Kidney glomerular epithelial cell (primary cell): Measurements from ENCODE around the gene LTB4R.
A peak's percentile ranks its signal among the peaks of the same experiment; 100 is the strongest.

Experiments used
- DNase-seq: peaks from one replicate; lab custom pipeline; 2025; lab: John Stamatoyannopoulos, UW

The LTB4R gene, protein sequence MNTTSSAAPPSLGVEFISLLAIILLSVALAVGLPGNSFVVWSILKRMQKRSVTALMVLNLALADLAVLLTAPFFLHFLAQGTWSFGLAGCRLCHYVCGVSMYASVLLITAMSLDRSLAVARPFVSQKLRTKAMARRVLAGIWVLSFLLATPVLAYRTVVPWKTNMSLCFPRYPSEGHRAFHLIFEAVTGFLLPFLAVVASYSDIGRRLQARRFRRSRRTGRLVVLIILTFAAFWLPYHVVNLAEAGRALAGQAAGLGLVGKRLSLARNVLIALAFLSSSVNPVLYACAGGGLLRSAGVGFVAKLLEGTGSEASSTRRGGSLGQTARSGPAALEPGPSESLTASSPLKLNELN

DNA sequence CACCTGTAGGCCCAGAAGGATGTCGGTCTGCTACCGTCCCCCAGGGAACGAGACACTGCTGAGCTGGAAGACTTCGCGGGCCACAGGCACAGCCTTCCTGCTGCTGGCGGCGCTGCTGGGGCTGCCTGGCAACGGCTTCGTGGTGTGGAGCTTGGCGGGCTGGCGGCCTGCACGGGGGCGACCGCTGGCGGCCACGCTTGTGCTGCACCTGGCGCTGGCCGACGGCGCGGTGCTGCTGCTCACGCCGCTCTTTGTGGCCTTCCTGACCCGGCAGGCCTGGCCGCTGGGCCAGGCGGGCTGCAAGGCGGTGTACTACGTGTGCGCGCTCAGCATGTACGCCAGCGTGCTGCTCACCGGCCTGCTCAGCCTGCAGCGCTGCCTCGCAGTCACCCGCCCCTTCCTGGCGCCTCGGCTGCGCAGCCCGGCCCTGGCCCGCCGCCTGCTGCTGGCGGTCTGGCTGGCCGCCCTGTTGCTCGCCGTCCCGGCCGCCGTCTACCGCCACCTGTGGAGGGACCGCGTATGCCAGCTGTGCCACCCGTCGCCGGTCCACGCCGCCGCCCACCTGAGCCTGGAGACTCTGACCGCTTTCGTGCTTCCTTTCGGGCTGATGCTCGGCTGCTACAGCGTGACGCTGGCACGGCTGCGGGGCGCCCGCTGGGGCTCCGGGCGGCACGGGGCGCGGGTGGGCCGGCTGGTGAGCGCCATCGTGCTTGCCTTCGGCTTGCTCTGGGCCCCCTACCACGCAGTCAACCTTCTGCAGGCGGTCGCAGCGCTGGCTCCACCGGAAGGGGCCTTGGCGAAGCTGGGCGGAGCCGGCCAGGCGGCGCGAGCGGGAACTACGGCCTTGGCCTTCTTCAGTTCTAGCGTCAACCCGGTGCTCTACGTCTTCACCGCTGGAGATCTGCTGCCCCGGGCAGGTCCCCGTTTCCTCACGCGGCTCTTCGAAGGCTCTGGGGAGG, at the start of gene LTB4R:
Gene LTB4R (plus strand): TSS at position 857 of the 959 bp plus-strand sequence. CDS start 4,150 bp downstream, outside the sequence.
- DNase-seq, result peak; percentile 5

DNA sequence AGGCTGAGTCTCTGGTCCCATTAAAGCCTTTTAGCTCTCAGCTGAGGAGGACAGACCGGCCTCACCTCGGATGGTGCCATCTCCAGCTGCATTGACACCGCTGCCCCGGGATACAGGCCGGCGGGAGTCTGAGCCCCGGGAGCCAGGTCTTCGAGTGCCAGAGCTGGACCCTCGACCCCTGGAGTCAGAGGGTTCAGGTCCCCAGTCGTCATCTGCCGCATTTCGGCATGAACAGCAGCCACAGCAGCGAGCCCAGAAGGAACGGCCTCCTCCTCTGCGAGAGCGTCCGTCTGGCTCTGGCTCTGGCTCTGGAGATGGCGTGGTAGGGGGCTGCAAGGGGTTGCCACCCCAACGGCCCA, 49.4 kb upstream of the LTB4R start:
- DNase-seq, result no peak

DNA sequence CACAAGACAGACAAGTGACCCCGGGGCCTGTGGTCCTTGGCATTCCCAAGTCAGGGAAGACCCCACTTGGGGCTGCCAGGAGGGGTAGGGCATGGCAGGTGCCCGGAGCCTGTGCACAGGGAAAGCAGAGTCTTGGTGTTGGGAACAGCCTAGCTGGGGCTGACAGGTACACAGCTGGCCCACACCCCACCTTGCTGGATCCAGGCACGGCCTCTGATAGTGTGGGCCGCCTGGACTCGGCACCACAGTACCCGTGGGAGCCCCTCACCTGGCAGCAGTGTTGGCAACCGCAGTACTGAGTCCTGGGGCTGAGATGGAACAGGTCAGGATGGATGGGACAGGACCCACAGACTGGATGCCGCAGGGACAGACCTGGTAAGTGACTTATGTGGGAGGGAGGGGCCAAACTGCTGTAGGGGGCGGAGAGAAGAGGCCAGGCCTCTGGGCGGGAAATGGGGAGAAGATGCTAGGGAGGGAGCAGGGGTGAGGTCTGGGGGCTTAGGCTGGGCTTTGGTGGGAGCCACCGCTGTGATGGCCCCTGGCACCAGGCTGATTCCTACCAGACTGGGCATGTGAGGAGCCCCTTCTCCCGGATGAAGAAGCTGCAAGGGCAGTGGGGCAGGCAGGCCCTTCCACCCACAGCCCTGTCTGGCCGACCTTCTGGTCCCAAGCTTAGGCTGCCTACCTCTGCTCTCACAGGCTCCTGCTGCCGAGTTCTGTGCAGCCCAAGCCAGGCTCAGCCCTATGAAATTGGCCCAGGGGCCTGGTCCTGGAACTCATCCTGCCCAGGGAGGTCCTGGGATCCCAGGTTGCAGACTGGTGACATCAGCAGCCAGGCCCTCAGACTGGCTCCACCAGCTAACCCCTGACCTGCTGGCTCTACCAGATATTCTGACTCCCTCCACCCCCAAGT, 48.2 kb upstream of the LTB4R start, which contains the start of gene TGM1:
Gene TGM1 (minus strand): TSS at position 357 of the 913 bp plus-strand sequence. CDS start 825 bp downstream, outside the sequence.
- DNase-seq, result no peak

DNA sequence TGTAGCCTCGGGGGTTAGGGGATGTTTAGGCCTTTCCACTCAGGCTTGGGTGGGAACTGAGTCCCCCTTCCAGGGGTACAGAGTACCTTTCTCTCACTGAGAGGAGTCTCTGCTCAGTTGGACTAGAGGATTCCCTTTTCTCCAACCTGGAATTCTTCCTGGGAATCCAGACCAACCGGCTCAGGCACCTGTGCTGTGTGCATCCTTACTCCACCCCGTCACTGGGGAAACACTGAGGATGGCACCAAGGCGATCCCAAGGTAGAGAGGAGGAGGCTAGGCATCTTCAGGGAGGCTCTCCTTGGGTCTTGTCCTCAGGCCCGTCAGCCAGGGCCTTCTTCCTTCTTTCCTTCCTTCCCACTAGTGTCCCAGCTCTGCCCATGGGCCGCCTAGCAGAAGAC, 47.5 kb upstream of the LTB4R start:
- no peak for DNase-seq

DNA sequence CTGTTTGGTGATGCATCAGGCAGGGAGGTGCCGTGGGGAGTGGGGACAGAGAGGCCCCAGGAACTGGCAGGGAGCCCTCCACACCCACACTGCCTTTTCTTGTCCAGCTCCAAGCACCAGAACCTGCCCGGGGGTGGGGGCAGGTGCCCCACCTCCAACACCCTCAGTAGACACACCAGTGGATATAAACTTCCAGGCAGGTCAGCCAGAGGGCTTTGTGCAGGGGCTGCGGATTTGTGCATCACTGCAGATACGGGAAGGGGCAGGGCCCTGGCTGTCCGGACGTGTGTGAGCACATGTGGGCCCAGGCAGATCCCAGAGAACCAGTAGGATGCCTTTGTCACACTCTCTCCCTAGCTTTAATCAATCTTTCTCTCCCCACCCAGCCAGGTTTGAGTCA, 47.0 kb upstream of the LTB4R start:
- DNase-seq, result no peak

DNA sequence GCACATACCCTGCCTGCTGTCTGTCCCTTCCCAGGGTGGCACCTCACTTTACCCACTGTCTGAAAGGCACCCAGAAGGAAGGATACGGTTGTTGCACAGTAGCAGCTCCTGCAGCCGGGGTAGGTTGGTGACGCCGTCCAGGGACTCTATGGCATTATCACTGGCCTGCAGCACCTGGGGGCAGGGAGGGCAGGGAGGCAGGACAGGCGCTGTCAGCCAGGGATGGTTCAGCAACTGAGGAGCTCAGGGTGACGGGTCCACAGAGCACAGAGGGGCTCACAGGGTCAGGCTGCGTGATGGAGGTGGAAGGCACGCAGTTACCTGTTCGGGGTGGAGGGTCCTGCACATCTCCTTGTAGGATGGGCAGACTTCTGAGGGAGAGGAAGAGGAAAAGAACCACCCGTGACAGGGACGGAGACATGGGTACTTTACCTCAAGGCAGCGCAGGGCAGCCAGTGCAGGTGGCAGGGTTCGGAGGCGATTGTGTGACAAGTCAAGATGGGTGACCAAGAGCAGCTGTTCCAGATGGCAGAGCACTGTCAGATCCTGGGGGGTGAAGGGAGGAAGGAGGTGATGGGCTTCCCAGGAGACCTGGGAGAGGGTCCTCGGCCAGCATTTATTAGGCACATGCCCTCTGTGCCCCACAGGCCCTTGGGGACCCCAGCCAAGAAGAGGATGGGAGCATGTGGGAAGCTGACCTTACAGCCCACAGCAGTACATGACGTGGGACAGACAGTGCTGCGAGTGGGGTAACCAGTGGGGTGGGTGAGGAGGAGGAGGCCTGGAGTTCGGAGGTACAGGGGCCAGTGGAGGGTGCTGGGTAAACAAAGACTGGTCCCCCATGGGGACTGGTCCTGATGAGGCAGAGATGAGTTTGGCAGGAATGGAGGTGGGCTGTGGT, 44.7 kb upstream of the LTB4R start:
- no peak for DNase-seq

DNA sequence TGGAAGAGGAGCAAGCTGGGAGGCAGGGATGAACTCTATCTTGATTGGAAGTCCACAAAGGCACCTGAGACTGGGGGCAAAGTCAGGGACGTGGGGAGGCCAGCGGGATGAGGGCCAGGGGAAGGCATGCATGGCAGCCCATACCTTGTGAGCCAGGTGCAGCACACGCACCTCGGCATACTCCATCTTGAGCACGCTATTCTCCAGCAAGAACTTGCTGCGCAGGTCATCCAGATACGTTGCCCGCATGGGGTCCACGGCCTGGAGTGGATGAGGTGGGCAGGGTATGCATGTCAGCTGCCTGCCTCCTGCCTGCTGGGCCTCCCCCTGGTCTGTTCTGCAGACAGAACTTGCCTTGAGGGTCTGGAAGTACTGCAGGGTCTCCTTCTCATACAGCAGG, 43.8 kb upstream of the LTB4R start:
- no peak for DNase-seq

DNA sequence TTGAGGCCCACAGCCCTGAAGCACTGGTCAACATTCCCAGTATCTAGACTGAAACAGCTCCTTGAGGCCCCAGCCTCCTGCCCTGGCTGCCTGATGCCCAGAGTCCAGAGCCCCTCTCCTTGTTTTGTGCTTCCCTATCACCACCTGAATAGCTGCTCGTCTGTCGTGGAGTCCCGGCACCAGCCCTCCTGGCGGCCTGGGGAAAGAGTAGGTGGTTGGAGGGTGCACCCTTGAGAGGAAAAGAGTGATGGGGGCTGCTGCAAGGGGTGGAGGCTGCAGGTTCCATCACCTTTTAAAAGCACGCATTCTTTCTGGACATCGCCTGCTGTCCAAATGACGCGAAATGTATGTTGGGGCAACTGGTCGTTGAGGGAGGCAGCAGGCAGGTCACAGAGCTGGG, 43.1 kb upstream of the LTB4R start:
- no peak for DNase-seq

DNA sequence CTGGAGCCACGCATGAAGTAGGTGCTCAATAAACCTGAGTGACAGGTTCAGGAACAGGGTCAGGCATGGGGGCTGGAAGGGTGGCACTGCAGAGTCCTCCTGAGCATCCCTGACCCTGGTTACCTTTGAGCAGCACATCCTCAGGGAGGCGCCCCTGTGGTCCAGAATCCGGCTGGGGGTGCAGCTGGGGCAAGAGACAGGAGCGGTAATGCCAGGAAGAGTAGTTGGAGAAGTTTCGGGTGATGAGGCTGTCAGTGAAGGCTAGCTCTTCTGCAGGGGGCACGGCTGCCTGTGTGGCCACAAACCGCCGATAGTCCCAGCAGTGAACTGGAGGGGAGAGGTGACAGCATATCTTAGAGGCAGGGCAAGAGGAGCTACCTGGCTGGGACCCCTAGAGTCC, 41.9 kb upstream of the LTB4R start:
- no peak for DNase-seq

DNA sequence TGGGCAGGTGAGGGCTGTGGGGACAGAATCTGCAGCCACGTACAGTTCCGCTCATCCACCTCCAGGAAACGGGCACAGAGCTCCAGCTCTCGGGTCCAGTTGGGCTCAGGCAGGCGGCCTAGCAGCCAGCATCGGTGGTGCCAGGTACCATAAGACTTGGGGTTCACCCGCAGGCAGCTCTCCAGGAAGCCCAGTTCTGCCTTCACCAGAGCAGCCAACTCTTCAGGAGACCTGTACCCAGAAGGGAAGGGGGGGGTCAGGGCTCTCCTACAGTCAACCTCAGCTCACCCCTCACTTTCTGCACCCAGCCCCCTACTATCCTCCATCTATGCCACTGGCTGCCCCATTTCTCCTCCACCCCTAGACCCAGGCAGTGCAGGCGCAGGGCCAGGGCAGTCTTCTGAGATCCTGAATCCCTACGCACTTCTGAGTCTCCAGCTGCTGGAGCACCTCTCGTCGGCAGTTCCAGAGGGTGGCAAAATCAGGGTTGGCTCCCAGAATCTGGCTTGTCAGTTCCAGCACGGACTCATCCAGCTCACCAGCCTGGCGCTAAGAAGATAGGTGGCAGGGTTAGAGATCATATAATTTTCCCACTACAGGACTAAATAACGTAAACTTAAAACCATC, 41.3 kb upstream of the LTB4R start:
- DNase-seq, result no peak

DNA sequence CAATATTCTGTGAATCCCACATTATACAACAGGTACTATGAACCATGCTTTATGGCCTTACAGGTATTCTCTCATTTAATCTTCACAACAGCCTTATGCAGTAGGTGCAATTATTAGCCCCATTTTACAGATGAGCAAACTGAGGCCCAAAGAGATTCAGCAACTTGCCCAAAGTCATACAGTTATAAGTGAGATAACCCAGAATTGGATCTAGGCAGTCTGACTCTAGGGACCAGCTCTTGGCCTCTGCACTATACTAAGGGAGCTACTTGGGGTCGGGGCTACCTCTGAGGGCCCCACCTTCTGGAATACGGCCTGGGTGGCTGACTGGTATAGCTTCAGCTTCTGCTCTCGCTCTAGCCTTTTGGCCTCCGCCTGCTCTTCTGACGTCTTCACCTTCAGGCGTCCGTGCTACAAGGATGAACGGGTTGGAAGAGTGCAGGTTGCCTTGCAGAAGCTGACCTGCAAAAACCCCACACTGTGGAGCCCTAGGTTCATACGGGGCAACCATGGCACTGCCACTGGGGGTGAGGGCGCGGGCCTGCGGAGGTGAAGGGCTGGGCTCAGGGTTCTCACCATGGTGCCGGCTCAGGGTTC, 40.7 kb upstream of the LTB4R start:
- no peak for DNase-seq

DNA sequence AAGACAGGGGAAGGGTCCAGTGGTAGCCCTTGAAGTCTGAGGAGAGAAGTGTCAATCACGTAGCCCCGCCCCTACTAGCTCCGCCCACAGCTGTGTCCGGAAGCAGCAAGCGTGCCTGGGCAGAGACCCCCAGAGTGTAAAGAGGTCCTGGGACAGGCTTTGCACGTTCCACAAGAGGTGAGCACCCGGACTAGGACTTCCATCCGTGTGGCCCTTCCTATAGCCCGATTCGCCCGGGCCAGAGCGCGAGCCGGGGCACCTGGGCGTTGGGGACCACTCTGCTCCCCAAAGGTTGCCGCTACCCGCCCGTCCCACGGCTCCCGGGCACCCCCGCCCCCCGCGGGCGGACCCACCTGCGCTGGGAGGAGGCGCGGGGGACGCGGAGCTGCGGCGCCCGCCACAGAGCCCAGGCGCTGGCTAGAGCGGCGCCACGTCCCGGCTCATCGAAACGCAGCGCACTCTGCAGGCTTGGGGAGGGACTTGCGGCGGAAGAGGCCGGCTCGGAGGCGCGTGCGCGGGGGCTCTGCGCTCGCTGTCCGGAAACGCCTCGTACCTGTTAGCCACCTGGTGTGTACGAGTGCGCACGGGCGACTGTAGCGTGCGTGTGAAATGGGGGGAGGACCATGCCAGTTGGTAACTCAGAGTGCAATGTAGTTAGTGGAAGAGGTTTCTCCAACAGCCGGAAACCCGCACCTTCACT, 40.0 kb upstream of the LTB4R start, which contains the start of gene RABGGTA:
Gene RABGGTA (minus strand): TSS at position 464 of the 700 bp plus-strand sequence. CDS start 482 bp downstream, outside the sequence.
- DNase-seq, result peak; percentile 80

DNA sequence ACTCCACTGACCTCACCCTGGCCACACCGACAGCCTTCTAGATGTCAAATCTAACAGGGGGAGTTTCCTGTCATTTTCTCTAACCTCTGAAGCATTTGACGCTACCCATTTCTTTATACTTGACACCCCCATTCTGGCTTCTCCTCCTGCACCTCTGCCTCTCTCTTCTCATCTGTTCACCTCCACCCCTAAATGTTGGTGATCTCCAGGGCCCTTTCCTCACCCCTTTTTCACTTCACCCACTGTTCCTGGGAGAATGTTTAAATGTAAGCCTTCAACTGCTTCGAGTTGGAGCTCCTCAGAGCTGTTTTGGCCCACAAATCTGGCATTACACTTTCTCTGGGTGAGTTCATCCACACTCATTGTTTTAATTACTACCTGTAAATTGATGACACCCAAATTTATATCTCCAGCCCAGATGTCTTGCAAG, 39.5 kb upstream of the LTB4R start:
- DNase-seq, result no peak

DNA sequence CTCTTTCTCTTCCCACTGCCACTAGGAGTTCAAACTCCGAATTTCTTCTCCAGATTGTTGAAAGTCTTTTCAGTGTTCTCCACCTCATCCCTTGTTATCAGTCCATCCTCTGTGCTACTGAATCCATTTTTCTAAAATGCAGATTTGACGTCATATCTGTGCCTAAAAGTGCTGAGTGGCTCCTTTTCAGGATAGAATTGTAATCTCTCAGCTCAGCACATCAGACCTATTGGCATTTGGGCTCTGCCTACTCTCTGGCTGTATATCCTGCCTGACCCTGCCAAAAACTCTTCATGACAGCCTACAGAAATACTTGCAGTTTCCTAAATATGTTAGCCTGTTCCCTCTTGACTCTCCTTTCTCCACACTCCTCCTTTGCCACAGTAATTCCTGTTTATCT, 38.8 kb upstream of the LTB4R start:
- no peak for DNase-seq

DNA sequence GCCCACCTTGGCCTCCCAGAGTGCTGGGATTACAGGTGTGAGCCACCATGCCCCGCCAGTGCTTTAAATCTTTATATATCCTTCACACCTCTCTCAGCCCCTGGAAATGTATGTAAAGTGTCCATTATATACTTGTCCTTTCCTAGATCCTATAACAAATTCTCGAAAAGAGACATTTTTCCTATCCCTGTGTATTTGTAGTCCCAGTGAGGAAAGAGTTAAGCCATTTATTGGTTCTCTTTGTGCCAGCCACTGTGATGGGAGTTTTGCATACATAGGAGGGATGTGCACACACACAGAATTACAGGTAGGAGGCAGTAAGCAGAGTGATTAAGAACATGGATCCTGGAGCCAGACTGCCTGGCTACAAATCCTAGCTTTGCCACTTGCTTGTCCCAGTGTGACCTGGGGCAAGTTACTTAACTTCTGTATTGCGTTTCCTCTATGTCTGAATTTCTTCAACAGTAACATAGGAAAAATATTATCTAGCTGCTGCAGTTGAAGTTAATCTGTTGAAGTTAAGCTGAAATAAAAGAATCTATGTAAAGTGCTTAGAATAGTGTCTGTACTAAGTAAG, 37.8 kb upstream of the LTB4R start:
- peak; percentile 2 for DNase-seq

DNA sequence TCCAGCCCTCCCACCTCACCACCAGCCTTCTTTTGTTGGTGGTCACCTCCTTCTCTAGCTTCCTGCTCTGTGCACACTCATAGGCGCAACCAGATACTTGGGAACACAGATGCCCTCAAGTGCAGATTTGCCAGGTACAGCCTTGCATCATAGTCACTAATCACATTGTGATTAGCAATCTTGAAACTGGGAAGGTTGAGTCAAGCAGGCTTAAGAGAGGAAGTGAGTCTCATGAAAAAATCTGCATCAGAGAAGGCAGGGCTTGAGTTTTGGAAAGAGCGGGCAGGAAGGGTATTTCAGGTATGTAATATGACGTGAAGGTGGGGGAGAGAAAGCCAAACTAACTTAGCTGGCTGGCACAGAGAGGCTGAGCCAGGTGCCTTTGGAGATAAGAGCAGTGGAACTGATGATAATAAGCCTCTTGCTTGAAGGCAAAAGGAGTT, 37.2 kb upstream of the LTB4R start:
- no peak for DNase-seq

DNA sequence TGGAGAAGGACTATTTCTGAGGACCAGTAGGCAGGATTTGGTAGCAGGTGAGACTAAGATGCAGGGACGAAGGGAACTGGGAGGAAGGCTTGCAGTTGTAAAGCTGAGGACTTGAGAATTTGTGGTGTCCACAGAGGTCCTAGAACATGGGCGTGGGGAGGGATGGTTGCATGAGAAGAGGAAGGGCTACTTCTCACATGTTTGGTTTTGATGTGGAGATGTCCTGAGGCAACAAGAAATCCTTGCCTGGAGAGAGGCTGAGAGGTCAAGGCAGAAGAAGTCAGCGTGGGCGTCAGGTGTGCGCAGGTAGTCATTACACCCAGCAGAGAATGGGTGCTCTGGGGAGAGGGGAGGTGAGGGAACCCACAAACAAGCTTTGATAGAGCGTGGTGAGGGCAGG, 34.2 kb upstream of the LTB4R start:
- DNase-seq, result no peak

DNA sequence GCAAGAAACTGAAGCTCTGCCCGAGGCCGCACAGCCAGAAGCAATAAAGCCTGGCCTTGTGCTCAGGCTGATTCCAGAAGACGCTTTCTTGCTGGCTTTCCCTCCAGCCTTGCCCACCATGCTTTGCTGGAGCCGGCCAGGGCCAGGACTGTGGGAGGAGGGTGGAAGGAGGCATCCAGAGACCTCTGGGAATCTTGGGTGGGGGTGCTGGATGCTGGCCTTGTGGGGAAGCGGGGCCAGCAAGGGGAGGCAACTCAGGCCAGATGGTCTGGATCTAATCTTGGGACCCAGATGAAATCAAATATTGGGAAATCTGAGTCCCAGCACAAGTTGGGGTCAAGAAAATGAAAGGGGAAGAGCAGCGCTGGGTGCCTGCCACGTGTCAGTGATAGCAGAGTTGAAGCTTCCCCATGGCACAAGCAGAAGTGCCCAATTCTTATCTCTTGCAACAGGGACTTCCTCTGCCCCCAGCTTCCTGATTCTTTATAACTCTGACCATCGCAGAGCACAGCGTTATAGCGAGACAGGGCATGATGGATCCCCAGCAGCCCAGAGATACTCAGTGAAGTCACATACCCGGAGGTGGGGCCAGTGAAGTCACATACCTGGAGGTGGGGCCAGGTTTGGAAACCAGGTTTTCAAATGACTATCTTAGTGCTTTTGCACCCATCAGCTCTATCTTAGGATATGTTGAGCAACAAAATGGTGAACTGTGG, 33.5 kb upstream of the LTB4R start:
- no peak for DNase-seq
